ENCODE data around the gene FYB1.

- TF ChIP-seq CTCF (IDR thresholded peaks at IDR 0.05) (no peak), POLR2A (IDR thresholded peaks at IDR 0.05) (no peak)
These were observed 81.4 kb downstream of the FYB1 start for GRCh38 chr5:39137819-39138451.
